MCF 10A (cell line): ENCODE data around the gene NTF4. TPM values are rescaled to one million over a fixed set of nuclear protein-coding genes. Genes with fewer than 3 reads are reported as not detected.

Experiments
- BruUV-seq: library from RNA; stranded (reverse); fragments of 400-500 nt; replicated peaks from 2 replicates; lab custom pipeline; 2021; lab: Mats Ljungman, UMichigan
- CTCF ChIA-PET: fragments of 300-600 bp; sonication (Branson Sonifier 250); formaldehyde crosslinking; extraction: SDS; loops from one replicate; lab custom pipeline; 2021; ENCODE audit warnings: antibody characterized with exemption, inconsistent platforms; lab: Yijun Ruan, JAX
- POLR2A ChIA-PET: fragments of 300-600, 350-650 bp; sonication (Branson Sonifier 250); formaldehyde crosslinking; extraction: SDS; loops from one replicate; lab custom pipeline; 2020; ENCODE audit warnings: antibody characterized with exemption, inconsistent platforms; lab: Yijun Ruan, JAX
- DNase-seq: peaks from one replicate; pipeline ENCODE4 v3.0.0-alpha.2; 2018; ENCODE audit not compliant: unreplicated experiment
- H3K27ac Mint-ChIP-seq: one replicate; pipeline ENCODE4 v1.8.0; 2022; ENCODE audit warnings: mild to moderate bottlenecking, low read depth, mixed read lengths; ENCODE audit not compliant: unreplicated experiment
- H3K27me3 Mint-ChIP-seq: one replicate; pipeline ENCODE4 v1.8.0; 2022; ENCODE audit warnings: mixed read lengths; ENCODE audit not compliant: insufficient read depth, unreplicated experiment
- H3K36me3 Mint-ChIP-seq: one replicate; pipeline ENCODE4 v1.8.0; 2022; ENCODE audit warnings: mild to moderate bottlenecking, moderate library complexity, mixed read lengths; ENCODE audit not compliant: insufficient read depth, unreplicated experiment
- H3K4me1 Mint-ChIP-seq: one replicate; pipeline ENCODE4 v1.8.0; 2022; ENCODE audit warnings: mixed read lengths; ENCODE audit not compliant: insufficient read depth, unreplicated experiment
- H3K4me3 Mint-ChIP-seq: one replicate; pipeline ENCODE4 v1.8.0; 2022; ENCODE audit warnings: mild to moderate bottlenecking, moderate library complexity, mixed read lengths; ENCODE audit not compliant: unreplicated experiment
- H3K9me3 Mint-ChIP-seq: one replicate; pipeline ENCODE4 v1.8.0; 2022; ENCODE audit warnings: mixed read lengths; ENCODE audit not compliant: unreplicated experiment
- intact Hi-C: fragments of 100-400 bp; cut with micrococcal nuclease; formaldehyde crosslinking; loops from 2 replicates; pipeline ENCODE4 v1.14.1; 2022
- total RNA-seq: library from RNA; stranded (reverse); gene quantifications from 2 replicates; pipeline ENCODE4 v1.2.3, GENCODE V29; 2022
- TF ChIP-seq, protein P1 (sequence below): fragments of 200-600 bp; IDR thresholded peaks from one replicate; pipeline ENCODE4 v1.8.0; 2022; ENCODE audit warnings: antibody characterized with exemption, mild to moderate bottlenecking; ENCODE audit not compliant: unreplicated experiment

Gene NTF4
- total RNA-seq, 1 experiment from 2014 or later: 7.8 TPM

DNA sequence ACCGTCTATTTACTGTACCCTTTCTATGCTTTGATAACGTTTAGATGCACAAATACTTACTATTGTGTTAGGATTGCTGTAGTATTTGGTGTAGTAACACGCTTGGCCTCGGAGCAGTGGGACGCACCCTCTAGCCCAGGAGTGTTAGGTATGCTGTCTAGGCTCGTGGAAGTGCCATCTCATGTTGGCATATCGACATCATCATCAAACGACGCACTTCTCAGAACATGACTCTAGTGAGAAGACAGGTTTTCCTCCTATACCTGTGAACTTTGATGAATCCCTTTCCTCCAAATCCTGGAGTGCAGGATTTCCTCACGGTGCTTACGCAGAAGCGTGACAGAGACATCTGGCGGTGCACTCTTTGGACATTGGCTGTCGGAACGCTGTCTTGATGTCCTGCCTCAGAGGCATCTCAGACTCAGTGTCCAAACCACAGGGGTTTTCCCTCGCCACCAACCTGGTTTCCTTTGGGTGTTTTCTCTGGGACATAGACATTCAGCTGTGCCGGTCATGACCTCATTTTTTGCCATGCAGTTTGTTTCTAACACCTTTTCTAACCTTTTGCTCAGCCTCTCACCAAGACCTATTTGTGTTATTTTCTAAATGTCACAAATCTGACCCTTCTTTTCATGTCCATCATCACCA lies 26.9 kb upstream of the NTF4 start:
- Mint-ChIP-seq H3K4me1 (peaks cover 7% of the 10 kb centered on the region), H3K27ac (no peak overlapping the region), H3K9me3 (no peaks in the 10 kb centered on the region), H3K27me3 (no peaks in the 10 kb centered on the region), H3K36me3 (peaks cover 88% of the 10 kb centered on the region), H3K4me3 (no peak overlapping the region)
- TF ChIP-seq, protein P1, sequence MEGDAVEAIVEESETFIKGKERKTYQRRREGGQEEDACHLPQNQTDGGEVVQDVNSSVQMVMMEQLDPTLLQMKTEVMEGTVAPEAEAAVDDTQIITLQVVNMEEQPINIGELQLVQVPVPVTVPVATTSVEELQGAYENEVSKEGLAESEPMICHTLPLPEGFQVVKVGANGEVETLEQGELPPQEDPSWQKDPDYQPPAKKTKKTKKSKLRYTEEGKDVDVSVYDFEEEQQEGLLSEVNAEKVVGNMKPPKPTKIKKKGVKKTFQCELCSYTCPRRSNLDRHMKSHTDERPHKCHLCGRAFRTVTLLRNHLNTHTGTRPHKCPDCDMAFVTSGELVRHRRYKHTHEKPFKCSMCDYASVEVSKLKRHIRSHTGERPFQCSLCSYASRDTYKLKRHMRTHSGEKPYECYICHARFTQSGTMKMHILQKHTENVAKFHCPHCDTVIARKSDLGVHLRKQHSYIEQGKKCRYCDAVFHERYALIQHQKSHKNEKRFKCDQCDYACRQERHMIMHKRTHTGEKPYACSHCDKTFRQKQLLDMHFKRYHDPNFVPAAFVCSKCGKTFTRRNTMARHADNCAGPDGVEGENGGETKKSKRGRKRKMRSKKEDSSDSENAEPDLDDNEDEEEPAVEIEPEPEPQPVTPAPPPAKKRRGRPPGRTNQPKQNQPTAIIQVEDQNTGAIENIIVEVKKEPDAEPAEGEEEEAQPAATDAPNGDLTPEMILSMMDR: no peak
- POLR2A ChIA-PET: no interaction called here
- intact Hi-C loops: no loop called here
- CTCF ChIA-PET: no interaction called here
- no peak for DNase-seq
- BruUV-seq: no TSS peak

GRCh38 chr19:49086296-49086695 lies 21.7 kb upstream of the NTF4 start:
- Mint-ChIP-seq H3K36me3 (peaks cover 43% of the 10 kb centered on the region), H3K4me3 (peak overlapping the region; percentile 97), H3K27ac (peak overlapping the region; percentile 95), H3K4me1 (peaks cover 17% of the 10 kb centered on the region), H3K27me3 (no peaks in the 10 kb centered on the region), H3K9me3 (no peaks in the 10 kb centered on the region)
- ChIA-PET CTCF (interaction anchor here (0.6 to 3.9 kb wide), 9 partner anchors 12 to 870 kb away, joined by 3 to 28 read pairs (median 3); no protein-coding TSS in a partner anchor), POLR2A (interaction anchor here (0.6 to 2.4 kb wide), 9 partner anchors 12 to 494 kb away, joined by 3 to 8 read pairs (median 4); partner anchors contain the start of genes GYS1, LIN7B and NOSIP)
- intact Hi-C loops: no loop called here
- BruUV-seq: no TSS peak
- DNase-seq: no peak
- TF ChIP-seq, protein P1: no peak

GRCh38 chr19:49085868-49086232 lies 21.2 kb upstream of the NTF4 start:
- no peaks in the 10 kb centered on the region for H3K9me3 Mint-ChIP-seq
- intact Hi-C loops: no loop called here
- H3K36me3 Mint-ChIP-seq: peaks cover 39% of the 10 kb centered on the region
- no peaks in the 10 kb centered on the region for H3K27me3 Mint-ChIP-seq
- H3K4me1 Mint-ChIP-seq: peaks cover 17% of the 10 kb centered on the region
- peak overlapping the region; percentile 95 for H3K27ac Mint-ChIP-seq
- no peak for DNase-seq
- POLR2A ChIA-PET: interaction anchor here (0.6 to 2.4 kb wide), 7 partner anchors 12 to 113 kb away, joined by 3 to 8 read pairs (median 5); partner anchors contain the start of genes GYS1 and LIN7B
- H3K4me3 Mint-ChIP-seq: peak overlapping the region; percentile 97
- BruUV-seq: no TSS peak
- CTCF ChIA-PET: interaction anchor here (0.6 to 3.9 kb wide), 6 partner anchors 13 to 581 kb away, joined by 3 to 28 read pairs (median 4); no protein-coding TSS in a partner anchor
- TF ChIP-seq, protein P1: no peak

DNA sequence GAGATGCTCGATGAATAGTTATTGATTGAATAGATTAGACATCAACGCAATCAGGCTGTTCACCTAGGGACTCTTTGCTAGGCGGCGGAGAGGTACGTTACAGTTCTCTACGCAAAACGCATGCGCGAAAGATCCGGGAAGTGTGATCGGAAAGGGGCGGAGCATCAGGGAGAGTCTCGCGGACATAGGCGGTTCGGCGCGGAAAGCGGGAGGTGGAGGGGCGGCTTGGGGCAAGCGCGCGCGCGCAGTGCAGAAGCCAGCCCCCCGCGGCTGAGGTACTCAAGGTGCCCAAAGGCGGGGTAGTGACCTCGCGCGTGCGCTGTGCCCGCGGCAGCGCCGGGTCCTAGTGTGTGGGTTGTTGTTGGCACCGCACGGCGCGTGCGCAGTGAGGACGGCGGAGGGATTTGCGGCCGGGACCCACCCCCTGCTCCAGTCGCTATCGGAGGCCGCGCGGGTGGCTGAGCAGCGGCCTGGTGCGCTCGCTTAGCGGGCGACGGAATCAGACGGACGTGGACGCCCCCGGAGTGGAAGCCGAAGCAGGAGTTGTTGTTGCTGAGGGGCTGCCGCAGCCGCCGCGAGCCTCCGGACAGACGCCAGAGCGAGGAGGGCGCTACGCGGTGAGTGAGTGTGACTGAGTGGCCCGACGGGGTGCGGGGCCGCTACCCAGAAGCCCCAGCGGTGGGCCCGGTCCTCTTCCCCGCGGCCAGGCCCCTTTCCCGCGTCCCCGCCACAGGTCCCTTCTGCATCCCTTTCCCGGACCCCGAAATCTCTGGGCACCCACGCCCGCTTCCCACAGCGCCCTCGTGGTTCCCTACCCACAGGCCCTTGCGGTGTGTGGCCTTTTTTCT lies 20.6 kb upstream of the NTF4 start, which contains the start of gene SNRNP70:
Gene SNRNP70 (plus strand): TSS at position 432 of the 848 bp plus-strand sequence. CDS start 964 bp downstream, outside the sequence.
- ChIA-PET CTCF (interaction anchor here (1.6 to 3.9 kb wide), 3 partner anchors 13 to 112 kb away, joined by 3 to 28 read pairs (median 3); no protein-coding TSS in a partner anchor), POLR2A (interaction anchor here (1.5 to 2.4 kb wide), 3 partner anchors 13 to 30 kb away, joined by 3 to 8 read pairs (median 8); partner anchors contain the start of gene LIN7B)
- no TSS peak for BruUV-seq
- TF ChIP-seq, protein P1: no peak
- peak within 1 kb of the TSS; percentile 97 for H3K4me3 Mint-ChIP-seq
- no peaks in the 10 kb centered on the region for H3K27me3 Mint-ChIP-seq
- H3K27ac Mint-ChIP-seq: peak within 1 kb of the TSS; percentile 95
- peaks cover 32% of the 10 kb centered on the region for H3K36me3 Mint-ChIP-seq
- intact Hi-C loops: no loop called here
- DNase-seq: peak; percentile 99
- peaks cover 17% of the 10 kb centered on the region for H3K4me1 Mint-ChIP-seq
- H3K9me3 Mint-ChIP-seq: no peaks in the 10 kb centered on the region
